ENCODE measurements around the gene SORCS3.

The SORCS3 gene

DNA sequence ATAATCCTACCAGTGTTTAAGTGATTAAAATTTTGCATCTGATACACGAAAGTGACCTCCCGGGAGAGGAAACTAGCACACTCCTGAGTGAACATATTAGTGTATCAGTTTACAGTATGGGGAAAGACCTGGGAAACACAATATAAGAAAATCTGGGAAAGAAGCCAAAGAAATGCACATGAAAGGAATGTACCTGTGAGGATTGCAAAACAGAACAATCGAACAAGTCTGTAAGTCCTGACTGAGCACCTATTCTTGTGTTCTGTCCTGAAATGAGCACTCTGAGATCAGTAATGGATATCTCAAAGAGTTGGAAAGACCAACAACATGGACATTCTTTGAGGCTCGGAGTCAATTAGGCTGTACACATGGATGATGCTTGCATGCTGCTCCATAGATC is 554.7 kb downstream of the SORCS3 start:
- Histone ChIP-seq H3K4me3 (ENCODE audit: low read depth in 1 of 2, low read length in 2 of 2) (no peak overlapping the region), H3K9me3 (ENCODE audit: control insufficient read depth in 1 of 2, low read length in 2 of 2) (no peaks in the 10 kb centered on the region), H3K27me3 (ENCODE audit: low read depth, low read length) (no peaks in the 10 kb centered on the region), H3K27ac (ENCODE audit: low read length) (no peak overlapping the region), H3K4me1 (ENCODE audit: control insufficient read depth in 1 of 2, insufficient read depth in 2 of 2, low read length in 2 of 2) (no peaks in the 10 kb centered on the region), H3K36me3 (ENCODE audit: control insufficient read depth in 1 of 2, insufficient read depth in 2 of 2, low read length in 2 of 2) (no peaks in the 10 kb centered on the region)

DNA sequence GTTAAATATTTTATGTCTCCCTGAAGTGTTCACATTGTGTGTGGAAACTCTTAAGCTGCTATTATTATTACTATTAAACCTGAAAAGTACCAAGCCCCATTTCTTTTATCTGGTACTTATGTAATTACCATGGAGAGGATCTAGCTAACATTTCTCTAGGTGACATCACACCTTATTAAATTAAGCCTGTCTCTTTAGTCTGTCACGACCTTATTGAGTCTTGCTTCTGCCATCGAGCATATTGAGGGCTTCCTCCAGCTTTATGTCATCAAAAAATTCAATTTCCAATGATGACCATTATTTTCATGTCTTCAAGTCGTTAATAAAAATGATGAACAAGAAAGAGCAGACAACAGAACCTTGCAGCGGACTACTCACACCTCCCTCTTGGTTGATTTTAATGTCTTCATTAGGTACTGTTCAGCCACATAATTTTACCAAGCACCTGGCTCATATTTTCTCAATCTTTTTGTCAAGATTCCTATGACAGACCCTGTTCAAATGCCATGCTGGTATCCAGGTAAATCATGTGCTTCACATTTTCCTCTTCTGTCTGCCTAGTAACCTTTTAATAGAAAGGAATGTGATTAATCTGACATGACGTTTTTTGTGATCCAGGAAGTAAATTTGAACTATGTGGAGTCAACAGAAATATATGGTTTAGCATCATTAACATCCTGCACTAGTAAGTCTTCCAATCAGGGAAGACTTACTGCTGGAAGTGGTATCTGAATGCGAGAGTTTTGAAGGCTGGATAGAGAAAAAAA is 556.7 kb downstream of the SORCS3 start:
- Histone ChIP-seq H3K4me1 (ENCODE audit: control insufficient read depth in 1 of 2, insufficient read depth in 2 of 2, low read length in 2 of 2) (no peaks in the 10 kb centered on the region), H3K27ac (ENCODE audit: low read length) (no peak overlapping the region), H3K9me3 (ENCODE audit: control insufficient read depth in 1 of 2, low read length in 2 of 2) (no peaks in the 10 kb centered on the region), H3K27me3 (ENCODE audit: low read depth, low read length) (no peaks in the 10 kb centered on the region), H3K4me3 (ENCODE audit: low read depth in 1 of 2, low read length in 2 of 2) (no peak overlapping the region), H3K36me3 (ENCODE audit: control insufficient read depth in 1 of 2, insufficient read depth in 2 of 2, low read length in 2 of 2) (no peaks in the 10 kb centered on the region)

GRCh38 chr10:105206616-105207015 is 565.5 kb downstream of the SORCS3 start:
- no peak overlapping the region for H3K4me3 ChIP-seq (ENCODE audit: low read depth in 1 of 2, low read length in 2 of 2)
- no peaks in the 10 kb centered on the region for H3K36me3 ChIP-seq (ENCODE audit: control insufficient read depth in 1 of 2, insufficient read depth in 2 of 2, low read length in 2 of 2)
- no peaks in the 10 kb centered on the region for H3K27me3 ChIP-seq (ENCODE audit: low read depth, low read length)
- H3K4me1 ChIP-seq (ENCODE audit: control insufficient read depth in 1 of 2, insufficient read depth in 2 of 2, low read length in 2 of 2), result no peaks in the 10 kb centered on the region
- no peak overlapping the region for H3K27ac ChIP-seq (ENCODE audit: low read length)
- no peaks in the 10 kb centered on the region for H3K9me3 ChIP-seq (ENCODE audit: control insufficient read depth in 1 of 2, low read length in 2 of 2)

- H3K9me3 ChIP-seq (ENCODE audit: control insufficient read depth in 1 of 2, low read length in 2 of 2), result no peaks in the 10 kb centered on the region
- H3K27ac ChIP-seq (ENCODE audit: low read length), result no peak overlapping the region
- no peak overlapping the region for H3K4me3 ChIP-seq (ENCODE audit: low read depth in 1 of 2, low read length in 2 of 2)
- no peaks in the 10 kb centered on the region for H3K4me1 ChIP-seq (ENCODE audit: control insufficient read depth in 1 of 2, insufficient read depth in 2 of 2, low read length in 2 of 2)
- H3K36me3 ChIP-seq (ENCODE audit: control insufficient read depth in 1 of 2, insufficient read depth in 2 of 2, low read length in 2 of 2), result no peaks in the 10 kb centered on the region
- no peaks in the 10 kb centered on the region for H3K27me3 ChIP-seq (ENCODE audit: low read depth, low read length)
Measured at GRCh38 chr10:105207476-105207995, 566.4 kb downstream of the SORCS3 start.

DNA sequence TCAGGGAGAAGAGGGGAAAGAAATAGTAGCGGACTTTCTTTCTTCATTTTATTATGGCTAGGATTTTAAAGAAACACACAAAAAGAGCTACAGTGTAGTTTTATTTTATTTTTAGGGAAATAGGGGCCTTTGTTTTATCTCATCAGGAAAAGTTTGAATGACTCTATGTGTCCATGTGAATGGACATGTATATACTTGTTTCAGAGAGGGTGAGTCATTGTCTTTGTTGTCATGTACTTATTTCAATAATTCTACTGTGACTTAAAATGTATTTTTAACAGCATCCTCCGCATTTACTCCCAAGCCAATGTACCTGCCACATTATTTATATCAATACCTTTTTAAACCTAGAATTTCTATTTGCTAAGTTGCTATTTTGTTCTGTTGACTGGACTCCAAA is 569.5 kb downstream of the SORCS3 start:
- Histone ChIP-seq H3K27ac (ENCODE audit: low read length) (no peak overlapping the region), H3K9me3 (ENCODE audit: control insufficient read depth in 1 of 2, low read length in 2 of 2) (no peaks in the 10 kb centered on the region), H3K36me3 (ENCODE audit: control insufficient read depth in 1 of 2, insufficient read depth in 2 of 2, low read length in 2 of 2) (no peaks in the 10 kb centered on the region), H3K4me3 (ENCODE audit: low read depth in 1 of 2, low read length in 2 of 2) (no peak overlapping the region), H3K4me1 (ENCODE audit: control insufficient read depth in 1 of 2, insufficient read depth in 2 of 2, low read length in 2 of 2) (no peaks in the 10 kb centered on the region), H3K27me3 (ENCODE audit: low read depth, low read length) (no peaks in the 10 kb centered on the region)

- peaks cover 0 to 5% of the 10 kb centered on the region in 2 donors for H3K9me3 ChIP-seq (ENCODE audit: control insufficient read depth in 1 of 2, low read length in 2 of 2)
- no peak overlapping the region for H3K4me3 ChIP-seq (ENCODE audit: low read depth in 1 of 2, low read length in 2 of 2)
- no peaks in the 10 kb centered on the region for H3K36me3 ChIP-seq (ENCODE audit: control insufficient read depth in 1 of 2, insufficient read depth in 2 of 2, low read length in 2 of 2)
- H3K4me1 ChIP-seq (ENCODE audit: control insufficient read depth in 1 of 2, insufficient read depth in 2 of 2, low read length in 2 of 2), result no peaks in the 10 kb centered on the region
- no peaks in the 10 kb centered on the region for H3K27me3 ChIP-seq (ENCODE audit: low read depth, low read length)
- H3K27ac ChIP-seq (ENCODE audit: low read length), result no peak overlapping the region
Measured at GRCh38 chr10:105237685-105238084, 596.6 kb downstream of the SORCS3 start.

DNA sequence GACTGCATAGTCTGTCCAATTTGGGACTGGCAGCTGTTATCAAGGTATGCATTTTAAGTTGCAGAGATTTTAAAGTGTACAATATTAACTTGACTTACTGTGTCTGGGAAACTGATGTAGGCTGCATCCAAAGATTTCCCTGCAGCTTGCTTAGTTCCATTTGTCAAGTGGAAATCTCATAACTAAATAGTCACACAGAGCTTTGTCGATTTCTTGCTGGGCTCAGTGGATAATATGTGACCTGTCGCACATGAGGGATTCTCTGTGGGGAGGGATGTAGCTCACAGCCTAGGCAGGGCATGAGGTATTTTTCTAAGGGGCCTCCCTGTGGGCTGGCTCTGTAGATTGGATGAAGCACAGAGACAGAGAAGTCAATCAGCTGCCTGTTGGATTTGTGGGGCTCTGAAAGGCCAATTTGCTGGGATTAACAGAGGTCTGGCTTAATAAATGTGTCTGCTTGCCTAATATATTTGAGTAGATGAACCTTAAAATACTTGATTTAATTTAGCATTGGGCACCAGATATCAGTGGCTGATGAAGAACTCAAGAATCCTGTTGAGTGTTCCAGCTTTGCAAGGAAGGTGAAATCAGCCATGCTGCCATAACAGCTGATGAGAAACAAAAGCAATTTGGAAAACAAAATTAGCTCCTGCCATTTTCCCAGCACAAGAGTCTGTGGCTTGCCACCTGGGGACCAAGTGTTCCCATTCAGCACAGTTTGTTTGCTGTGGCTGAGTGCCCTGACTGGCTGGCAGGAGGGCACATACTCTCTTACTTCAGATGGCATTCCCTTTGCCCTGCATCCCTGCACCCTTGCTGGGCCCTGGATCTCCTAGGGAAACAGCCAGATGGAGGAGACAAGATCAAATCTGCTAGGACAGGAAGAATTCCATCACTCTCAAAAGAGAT is 598.5 kb downstream of the SORCS3 start:
- Histone ChIP-seq H3K36me3 (ENCODE audit: control insufficient read depth in 1 of 2, insufficient read depth in 2 of 2, low read length in 2 of 2) (no peaks in the 10 kb centered on the region), H3K9me3 (ENCODE audit: control insufficient read depth in 1 of 2, low read length in 2 of 2) (peaks cover 0 to 4% of the 10 kb centered on the region in 2 donors), H3K27me3 (ENCODE audit: low read depth, low read length) (no peaks in the 10 kb centered on the region), H3K4me3 (ENCODE audit: low read depth in 1 of 2, low read length in 2 of 2) (no peak overlapping the region), H3K27ac (ENCODE audit: low read length) (no peak overlapping the region), H3K4me1 (ENCODE audit: control insufficient read depth in 1 of 2, insufficient read depth in 2 of 2, low read length in 2 of 2) (no peaks in the 10 kb centered on the region)

DNA sequence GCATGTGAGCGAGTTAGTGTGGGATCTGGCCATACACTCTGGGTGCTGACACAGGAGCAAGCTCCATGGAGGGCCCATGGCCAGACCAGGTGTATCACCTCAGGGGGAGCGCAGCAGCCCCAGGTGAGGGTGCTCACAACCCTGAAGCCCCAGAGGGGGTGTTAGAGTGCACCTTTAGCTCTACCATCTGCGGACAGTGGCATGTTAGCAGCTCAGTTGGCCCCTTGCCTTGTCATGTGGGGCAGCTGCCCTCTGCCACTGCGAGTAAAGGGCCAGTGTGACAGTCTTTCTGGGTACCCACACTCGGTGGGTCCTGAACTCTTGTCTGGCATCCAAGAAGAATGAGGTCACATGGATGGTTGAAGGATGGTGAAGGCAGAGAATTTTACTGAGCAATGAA is 600.2 kb downstream of the SORCS3 start:
- H3K4me1 ChIP-seq (ENCODE audit: control insufficient read depth in 1 of 2, insufficient read depth in 2 of 2, low read length in 2 of 2), result no peaks in the 10 kb centered on the region
- no peaks in the 10 kb centered on the region for H3K36me3 ChIP-seq (ENCODE audit: control insufficient read depth in 1 of 2, insufficient read depth in 2 of 2, low read length in 2 of 2)
- no peak overlapping the region for H3K27ac ChIP-seq (ENCODE audit: low read length)
- H3K27me3 ChIP-seq (ENCODE audit: low read depth, low read length), result no peaks in the 10 kb centered on the region
- no peaks in the 10 kb centered on the region for H3K9me3 ChIP-seq (ENCODE audit: control insufficient read depth in 1 of 2, low read length in 2 of 2)
- H3K4me3 ChIP-seq (ENCODE audit: low read depth in 1 of 2, low read length in 2 of 2), result no peak overlapping the region

DNA sequence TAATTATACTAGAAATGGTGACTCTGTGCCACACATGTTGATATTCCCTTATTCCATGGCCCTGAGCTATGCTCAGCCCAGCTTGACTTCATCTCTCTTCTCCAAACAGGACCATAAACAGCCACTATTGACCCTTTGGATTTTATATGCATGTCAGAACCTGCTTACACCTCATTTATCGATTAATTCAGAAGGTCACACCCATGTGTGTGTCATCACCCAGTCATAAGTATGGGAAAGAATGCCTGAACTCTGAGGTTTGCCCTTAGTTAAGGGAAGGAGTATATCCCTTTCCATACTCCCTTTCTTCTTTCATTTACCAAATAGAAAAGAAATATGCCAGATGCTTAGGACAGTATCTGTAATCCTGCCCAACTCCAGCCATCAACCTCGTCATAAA is 602.3 kb downstream of the SORCS3 start:
- H3K27ac ChIP-seq (ENCODE audit: low read length), result no peak overlapping the region

DNA sequence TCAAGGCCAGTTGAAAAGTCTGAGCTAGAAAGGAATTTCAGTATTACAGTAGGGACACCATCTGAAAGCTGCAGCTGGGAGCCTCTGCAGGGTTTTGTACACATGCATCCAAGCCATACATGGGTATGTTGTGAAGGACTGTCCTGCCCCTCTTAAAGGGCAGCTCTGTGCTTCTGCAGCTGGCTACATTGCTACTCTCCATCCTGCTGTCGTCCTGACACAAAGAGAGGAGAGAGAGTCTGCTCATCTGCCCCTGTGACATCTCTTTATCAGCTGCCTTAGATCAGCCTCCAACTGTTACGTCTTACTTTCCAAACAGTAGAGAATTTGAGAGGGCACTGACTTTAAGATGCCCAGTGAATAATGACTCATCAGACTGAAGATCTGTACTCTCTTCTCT is 602.7 kb downstream of the SORCS3 start:
- H3K27me3 ChIP-seq (ENCODE audit: low read depth, low read length), result no peaks in the 10 kb centered on the region
- H3K4me3 ChIP-seq (ENCODE audit: low read depth in 1 of 2, low read length in 2 of 2), result no peak overlapping the region
- H3K4me1 ChIP-seq (ENCODE audit: control insufficient read depth in 1 of 2, insufficient read depth in 2 of 2, low read length in 2 of 2), result peaks cover 0 to 8% of the 10 kb centered on the region in 2 donors
- no peaks in the 10 kb centered on the region for H3K36me3 ChIP-seq (ENCODE audit: control insufficient read depth in 1 of 2, insufficient read depth in 2 of 2, low read length in 2 of 2)
- H3K27ac ChIP-seq (ENCODE audit: low read length), result no peak overlapping the region
- no peaks in the 10 kb centered on the region for H3K9me3 ChIP-seq (ENCODE audit: control insufficient read depth in 1 of 2, low read length in 2 of 2)

More for the DNA sequence above, 602.3 kb downstream of the SORCS3 start:
- Histone ChIP-seq H3K9me3 (ENCODE audit: control insufficient read depth in 1 of 2, low read length in 2 of 2) (no peaks in the 10 kb centered on the region), H3K27me3 (ENCODE audit: low read depth, low read length) (no peaks in the 10 kb centered on the region), H3K4me1 (ENCODE audit: control insufficient read depth in 1 of 2, insufficient read depth in 2 of 2, low read length in 2 of 2) (peaks cover 0 to 8% of the 10 kb centered on the region in 2 donors), H3K4me3 (ENCODE audit: low read depth in 1 of 2, low read length in 2 of 2) (no peak overlapping the region), H3K36me3 (ENCODE audit: control insufficient read depth in 1 of 2, insufficient read depth in 2 of 2, low read length in 2 of 2) (no peaks in the 10 kb centered on the region)

GRCh38 chr10:105247831-105248499 is 606.9 kb downstream of the SORCS3 start:
- Histone ChIP-seq H3K4me3 (ENCODE audit: low read depth in 1 of 2, low read length in 2 of 2) (no peak overlapping the region), H3K36me3 (ENCODE audit: control insufficient read depth in 1 of 2, insufficient read depth in 2 of 2, low read length in 2 of 2) (no peaks in the 10 kb centered on the region), H3K9me3 (ENCODE audit: control insufficient read depth in 1 of 2, low read length in 2 of 2) (no peaks in the 10 kb centered on the region), H3K27me3 (ENCODE audit: low read depth, low read length) (no peaks in the 10 kb centered on the region), H3K27ac (ENCODE audit: low read length) (no peak overlapping the region), H3K4me1 (ENCODE audit: control insufficient read depth in 1 of 2, insufficient read depth in 2 of 2, low read length in 2 of 2) (peaks cover 0 to 8% of the 10 kb centered on the region in 2 donors)

Data from muscle layer of duodenum (tissue), 2 donors.